ENCODE measurements around the gene MPPED2. TPM values are rescaled to one million over a fixed set of nuclear protein-coding genes. Genes with fewer than 3 reads are reported as not detected.

Gene MPPED2
- total RNA-seq, 1 donor from 2014 or later: 50.2 TPM

GRCh38 chr11:30463266-30463665 is 122.9 kb downstream of the MPPED2 start:
- Mint-ChIP-seq H3K27me3 (ENCODE audit: unreplicated experiment) (no peaks in the 10 kb centered on the region), H3K36me3 (ENCODE audit: low read depth, unreplicated experiment) (peaks cover 7% of the 10 kb centered on the region), H3K4me1 (ENCODE audit: unreplicated experiment) (peaks cover 46% of the 10 kb centered on the region), H3K4me3 (ENCODE audit: unreplicated experiment) (no peak overlapping the region), H3K27ac (ENCODE audit: unreplicated experiment) (no peak overlapping the region), H3K9me3 (ENCODE audit: unreplicated experiment) (no peaks in the 10 kb centered on the region)
- DNase-seq (ENCODE audit: low spot score): no peak
- TF ChIP-seq CTCF (IDR thresholded peaks at IDR 0.05; ENCODE audit: unreplicated experiment): no peak

- Mint-ChIP-seq H3K27ac (ENCODE audit: unreplicated experiment) (no peak overlapping the region), H3K9me3 (ENCODE audit: unreplicated experiment) (no peaks in the 10 kb centered on the region), H3K4me3 (ENCODE audit: unreplicated experiment) (no peak overlapping the region), H3K27me3 (ENCODE audit: unreplicated experiment) (no peaks in the 10 kb centered on the region), H3K4me1 (ENCODE audit: unreplicated experiment) (peaks cover 54% of the 10 kb centered on the region), H3K36me3 (ENCODE audit: low read depth, unreplicated experiment) (peaks cover 7% of the 10 kb centered on the region)
- TF ChIP-seq CTCF (IDR thresholded peaks at IDR 0.05; ENCODE audit: unreplicated experiment): no peak
- DNase-seq (ENCODE audit: low spot score): no peak
Observed at GRCh38 chr11:30462421-30462820, 123.7 kb downstream of the MPPED2 start.

GRCh38 chr11:30459821-30460220 is 126.3 kb downstream of the MPPED2 start:
- H3K9me3 Mint-ChIP-seq (ENCODE audit: unreplicated experiment): no peaks in the 10 kb centered on the region
- no peak overlapping the region for H3K4me3 Mint-ChIP-seq (ENCODE audit: unreplicated experiment)
- H3K27me3 Mint-ChIP-seq (ENCODE audit: unreplicated experiment): no peaks in the 10 kb centered on the region
- H3K4me1 Mint-ChIP-seq (ENCODE audit: unreplicated experiment): peaks cover 71% of the 10 kb centered on the region
- H3K27ac Mint-ChIP-seq (ENCODE audit: unreplicated experiment): no peak overlapping the region
- TF ChIP-seq CTCF (IDR thresholded peaks at IDR 0.05; ENCODE audit: unreplicated experiment): no peak
- DNase-seq (ENCODE audit: low spot score): no peak
- peaks cover 7% of the 10 kb centered on the region for H3K36me3 Mint-ChIP-seq (ENCODE audit: low read depth, unreplicated experiment)

- no peak overlapping the region for H3K4me3 Mint-ChIP-seq (ENCODE audit: unreplicated experiment)
- no peak for DNase-seq (ENCODE audit: low spot score)
- peaks cover 76% of the 10 kb centered on the region for H3K4me1 Mint-ChIP-seq (ENCODE audit: unreplicated experiment)
- H3K27ac Mint-ChIP-seq (ENCODE audit: unreplicated experiment): peak overlapping the region; percentile 20
- H3K36me3 Mint-ChIP-seq (ENCODE audit: low read depth, unreplicated experiment): peaks cover 7% of the 10 kb centered on the region
- no peaks in the 10 kb centered on the region for H3K27me3 Mint-ChIP-seq (ENCODE audit: unreplicated experiment)
- H3K9me3 Mint-ChIP-seq (ENCODE audit: unreplicated experiment): no peaks in the 10 kb centered on the region
- no peak for TF ChIP-seq CTCF (IDR thresholded peaks at IDR 0.05; ENCODE audit: unreplicated experiment)
Observed at GRCh38 chr11:30459306-30459705, 126.8 kb downstream of the MPPED2 start.

- no peak for TF ChIP-seq CTCF (IDR thresholded peaks at IDR 0.05; ENCODE audit: unreplicated experiment)
Observed at GRCh38 chr11:30458541-30458940, 127.6 kb downstream of the MPPED2 start.

More at GRCh38 chr11:30458541-30458940, 127.6 kb downstream of the MPPED2 start:
- Mint-ChIP-seq H3K27me3 (ENCODE audit: unreplicated experiment) (no peaks in the 10 kb centered on the region), H3K9me3 (ENCODE audit: unreplicated experiment) (no peaks in the 10 kb centered on the region), H3K4me3 (ENCODE audit: unreplicated experiment) (no peak overlapping the region), H3K27ac (ENCODE audit: unreplicated experiment) (no peak overlapping the region), H3K4me1 (ENCODE audit: unreplicated experiment) (peaks cover 83% of the 10 kb centered on the region), H3K36me3 (ENCODE audit: low read depth, unreplicated experiment) (peaks cover 7% of the 10 kb centered on the region)
- no peak for DNase-seq (ENCODE audit: low spot score)

Data from endothelial cell (in vitro differentiated cells).